ENCODE results near the gene MCM8.

Gene MCM8

GRCh38 chr20:5945963-5946362 is 4.5 kb upstream of the MCM8 start:
- DNase-seq (ENCODE audit: low read depth in 1 of 2, low spot score in 1 of 2), result no peak

DNA sequence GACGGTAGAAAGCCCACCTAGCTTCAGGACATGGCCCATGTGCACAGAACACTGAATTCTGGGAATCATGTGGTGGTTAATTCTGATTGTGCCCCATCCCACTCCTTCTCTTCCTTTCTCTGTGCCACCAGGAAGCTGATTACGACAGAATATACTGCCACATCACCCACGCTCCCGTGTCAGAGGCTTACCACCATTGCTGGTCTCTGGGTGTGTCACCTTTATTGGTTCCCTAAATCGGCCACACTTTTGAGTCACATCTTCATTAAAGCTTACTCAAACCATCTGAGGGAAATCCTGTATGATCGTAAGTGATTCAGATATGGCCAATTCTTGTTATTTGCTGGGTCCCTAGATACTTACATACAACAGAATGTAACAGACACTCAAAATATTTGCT is 3.2 kb upstream of the MCM8 start:
- no peak for DNase-seq (ENCODE audit: low read depth in 1 of 2, low spot score in 1 of 2)

- no peak for DNase-seq (ENCODE audit: low read depth in 1 of 2, low spot score in 1 of 2)
Observed at GRCh38 chr20:5949943-5950270, 545 bp upstream of the MCM8 start.

GRCh38 chr20:5967469-5967868 is 17.0 kb downstream of the MCM8 start:
- DNase-seq (ENCODE audit: low read depth in 1 of 2, low spot score in 1 of 2), result no peak

DNA sequence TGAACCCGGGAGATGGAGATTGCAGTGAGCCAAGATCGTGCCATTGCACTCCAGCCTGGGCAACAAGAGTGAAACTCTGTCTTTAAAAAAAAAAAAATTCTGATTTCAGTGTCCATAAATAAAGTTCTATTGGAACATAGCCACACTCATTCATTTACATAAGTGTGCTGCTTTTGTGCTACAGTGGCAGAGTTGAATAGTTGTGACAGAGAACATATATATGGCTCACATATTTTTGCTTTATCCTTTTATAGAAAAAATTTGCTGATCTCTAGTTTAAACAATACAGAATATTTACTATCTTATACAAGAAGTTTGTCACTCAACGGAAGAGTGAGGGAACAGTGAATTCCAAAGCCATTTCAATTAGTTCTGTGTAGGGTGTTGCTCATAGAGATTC is 18.0 kb downstream of the MCM8 start:
- DNase-seq (ENCODE audit: low read depth in 1 of 2, low spot score in 1 of 2), result no peak

GRCh38 chr20:5969348-5969935 is 19.0 kb downstream of the MCM8 start:
- DNase-seq (ENCODE audit: low read depth in 1 of 2, low spot score in 1 of 2), result no peak

DNA sequence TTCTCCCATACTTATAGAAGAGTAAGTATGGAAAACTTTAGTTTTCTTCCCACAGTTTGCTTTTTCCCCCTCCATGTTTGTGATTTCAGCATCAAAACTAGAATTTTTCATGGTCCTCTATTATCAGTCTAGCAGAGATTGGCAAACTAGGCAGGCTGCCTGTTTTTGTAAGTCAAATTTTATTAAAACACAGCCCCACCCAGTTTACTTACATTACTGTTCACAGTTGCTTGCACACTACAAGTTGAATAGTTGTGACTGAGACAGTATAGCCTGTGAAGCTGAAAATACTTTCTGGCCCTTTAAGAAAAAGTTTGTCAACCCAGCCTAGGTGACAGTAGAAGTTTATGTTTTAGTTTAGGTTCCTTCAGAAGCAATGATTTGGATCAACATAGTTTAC is 19.5 kb downstream of the MCM8 start:
- DNase-seq (ENCODE audit: low read depth in 1 of 2, low spot score in 1 of 2), result no peak

DNA sequence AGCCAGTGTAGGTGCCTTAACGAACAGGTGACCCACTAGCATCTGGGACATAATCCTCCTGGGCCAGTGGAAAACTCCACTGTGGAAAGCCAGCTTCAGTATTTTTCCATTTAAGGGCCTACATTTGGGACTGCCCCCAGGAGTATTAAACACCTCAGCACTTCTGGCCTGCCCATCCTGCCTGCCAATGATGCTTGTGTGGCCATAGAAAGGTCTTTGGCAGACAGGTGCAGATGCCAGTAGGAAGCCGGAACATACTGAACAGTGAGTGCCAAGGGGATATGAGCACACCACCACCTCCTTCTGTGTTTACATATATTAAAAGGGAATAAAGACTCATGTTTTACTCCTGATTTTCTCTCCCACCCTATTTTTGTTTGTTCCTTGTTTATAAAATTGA is 19.9 kb downstream of the MCM8 start:
- no peak for DNase-seq (ENCODE audit: low read depth in 1 of 2, low spot score in 1 of 2)

- DNase-seq (ENCODE audit: low read depth in 1 of 2, low spot score in 1 of 2), result no peak
Observed at GRCh38 chr20:5971203-5971602, 20.8 kb downstream of the MCM8 start.

- DNase-seq (ENCODE audit: low read depth in 1 of 2, low spot score in 1 of 2), result no peak
Observed at GRCh38 chr20:5973172-5973571, 22.7 kb downstream of the MCM8 start.

GRCh38 chr20:5973971-5974370 is 23.5 kb downstream of the MCM8 start:
- DNase-seq (ENCODE audit: low read depth in 1 of 2, low spot score in 1 of 2), result no peak

- no peak for DNase-seq (ENCODE audit: low read depth in 1 of 2, low spot score in 1 of 2)
Observed at GRCh38 chr20:5974531-5974930, 24.1 kb downstream of the MCM8 start.

GRCh38 chr20:5975778-5976177 is 25.3 kb downstream of the MCM8 start:
- no peak for DNase-seq (ENCODE audit: low read depth in 1 of 2, low spot score in 1 of 2)

DNA sequence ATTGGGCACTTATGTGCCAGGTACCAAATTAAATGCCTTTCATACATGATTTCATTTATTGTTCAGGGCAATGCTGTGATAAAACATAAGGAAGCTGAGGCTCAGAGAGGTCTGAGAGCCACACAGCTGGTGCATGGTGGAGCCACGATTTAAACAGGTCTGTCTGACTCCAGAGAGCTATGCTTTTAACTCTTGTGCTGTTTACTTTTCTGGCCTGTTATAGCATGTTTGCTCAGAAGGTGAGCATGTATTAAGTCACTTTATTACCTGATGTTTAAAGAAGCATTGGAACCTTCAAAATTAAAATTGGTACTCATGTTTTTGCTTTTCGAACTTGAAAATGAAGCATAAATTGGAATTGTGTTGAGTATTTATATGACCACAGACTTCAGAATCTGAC is 26.8 kb downstream of the MCM8 start:
- no peak for DNase-seq (ENCODE audit: low read depth in 1 of 2, low spot score in 1 of 2)

GRCh38 chr20:5977975-5978374 is 27.5 kb downstream of the MCM8 start:
- no peak for DNase-seq (ENCODE audit: low read depth in 1 of 2, low spot score in 1 of 2)

DNA sequence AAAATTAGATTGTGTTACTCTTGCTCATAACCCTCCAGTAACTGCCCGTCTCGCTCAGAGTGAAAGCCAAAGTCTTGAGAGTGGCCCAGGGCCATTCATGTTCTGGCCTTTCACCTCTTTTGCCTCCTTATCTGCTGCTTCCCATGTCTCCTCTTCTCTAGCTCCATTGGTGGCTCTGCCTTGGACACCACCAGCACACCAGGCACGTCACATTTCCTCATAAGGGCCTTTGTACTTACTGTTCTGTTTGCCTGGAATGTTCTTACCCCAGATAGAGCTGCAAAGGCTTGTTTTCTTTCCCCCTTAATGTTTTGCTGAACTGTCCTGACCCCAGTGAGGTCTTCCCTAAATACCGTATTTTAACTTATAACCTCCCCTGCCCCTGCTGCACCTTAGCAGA is 29.3 kb downstream of the MCM8 start:
- DNase-seq (ENCODE audit: low read depth in 1 of 2, low spot score in 1 of 2), result no peak

GRCh38 chr20:5980720-5981538 is 30.5 kb downstream of the MCM8 start:
- DNase-seq (ENCODE audit: low read depth in 1 of 2, low spot score in 1 of 2), result no peak

GRCh38 chr20:5987383-5987782 is 36.9 kb downstream of the MCM8 start:
- no peak for DNase-seq (ENCODE audit: low read depth in 1 of 2, low spot score in 1 of 2)

GRCh38 chr20:5989539-5989938 is 39.1 kb downstream of the MCM8 start:
- no peak for DNase-seq (ENCODE audit: low read depth in 1 of 2, low spot score in 1 of 2)

GRCh38 chr20:5990946-5991345 is 40.5 kb downstream of the MCM8 start:
- no peak for DNase-seq (ENCODE audit: low read depth in 1 of 2, low spot score in 1 of 2)

DNA sequence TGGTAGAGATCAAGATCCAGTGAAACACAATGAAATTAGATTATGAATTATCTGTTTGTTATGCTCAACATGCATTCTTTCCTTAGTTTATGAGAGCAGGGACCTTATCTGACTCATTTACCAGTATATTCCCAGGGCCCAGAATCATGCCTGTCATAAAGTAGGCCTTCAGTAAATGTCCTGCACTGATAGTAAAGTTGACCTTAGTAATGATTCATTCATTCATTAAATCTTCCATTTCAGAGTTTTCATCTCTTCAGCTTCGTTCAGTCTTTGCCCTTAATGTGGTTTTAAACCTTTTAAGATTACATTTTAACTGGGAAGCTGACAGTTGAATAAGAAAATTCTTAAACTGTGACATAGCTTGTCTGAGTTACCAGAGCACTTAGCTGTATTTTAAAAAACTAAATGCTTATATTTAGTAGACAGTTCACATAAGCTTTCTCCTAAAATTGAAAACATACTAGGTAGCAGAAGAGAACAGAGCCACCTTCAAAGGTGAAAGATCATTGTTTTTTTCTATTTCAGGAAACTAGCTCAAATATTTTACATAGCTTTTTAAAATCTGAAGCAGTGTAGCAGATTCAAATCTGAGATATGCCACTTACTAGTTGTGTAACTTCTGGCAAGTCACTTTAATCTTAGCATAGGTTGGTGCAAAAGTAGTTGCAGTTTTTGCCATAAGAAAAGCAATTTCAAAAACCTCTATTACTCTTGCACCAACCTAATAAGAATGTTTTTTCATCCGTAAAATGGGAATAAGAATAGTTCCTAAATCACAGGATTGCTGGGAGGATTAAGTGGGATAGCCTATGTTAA is 41.4 kb downstream of the MCM8 start:
- DNase-seq (ENCODE audit: low read depth in 1 of 2, low spot score in 1 of 2), result no peak

DNA sequence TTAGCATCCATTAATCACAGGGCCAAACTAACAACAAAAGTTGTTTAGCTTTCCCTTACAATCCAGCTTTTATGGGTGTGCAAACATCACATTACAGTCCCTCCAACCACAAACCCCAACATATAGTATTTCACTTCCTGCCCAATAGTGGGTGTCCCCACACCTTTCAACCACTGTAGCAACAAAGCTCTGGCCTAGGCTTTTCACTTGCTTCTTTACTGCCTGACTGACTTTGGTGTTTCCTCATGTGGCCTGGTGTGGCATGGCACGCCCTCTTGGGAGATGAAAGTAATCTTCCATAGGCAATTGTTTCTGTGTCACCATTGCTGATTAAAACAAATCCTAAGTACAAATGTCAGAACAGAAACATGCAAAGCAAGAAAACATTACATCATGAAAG is 46.3 kb downstream of the MCM8 start:
- peak; percentile 1 to 29 for DNase-seq (ENCODE audit: low read depth in 1 of 2, low spot score in 1 of 2)

Measured in activated CD4-positive, alpha-beta T cell treated with anti-CD3 and anti-CD28 coated beads, Interleukin-2, amount 50 U/mL, for 24 hours (primary cell).